AG09309 (cell line): ENCODE results near the gene HIVEP3.

Source experiments
- DNase-seq: peaks from one replicate; pipeline ENCODE4 v3.0.0-alpha.2; 2010; ENCODE audit warnings: low read depth
- H3K4me3 ChIP-seq: 2 replicates; pipeline ENCODE4 v1.5.1; 2011; ENCODE audit warnings: mild to moderate bottlenecking, low read depth, low read length, moderate library complexity; ENCODE audit not compliant: control insufficient read depth
- TF ChIP-seq, protein P1 (sequence below): IDR thresholded peaks from 2 replicates; pipeline ENCODE4 v1.5.1; 2011; ENCODE audit warnings: mild to moderate bottlenecking, low read depth, low read length, inconsistent platforms; ENCODE audit not compliant: insufficient read depth, control insufficient read depth; ENCODE audit errors: missing control alignments

Gene HIVEP3

DNA sequence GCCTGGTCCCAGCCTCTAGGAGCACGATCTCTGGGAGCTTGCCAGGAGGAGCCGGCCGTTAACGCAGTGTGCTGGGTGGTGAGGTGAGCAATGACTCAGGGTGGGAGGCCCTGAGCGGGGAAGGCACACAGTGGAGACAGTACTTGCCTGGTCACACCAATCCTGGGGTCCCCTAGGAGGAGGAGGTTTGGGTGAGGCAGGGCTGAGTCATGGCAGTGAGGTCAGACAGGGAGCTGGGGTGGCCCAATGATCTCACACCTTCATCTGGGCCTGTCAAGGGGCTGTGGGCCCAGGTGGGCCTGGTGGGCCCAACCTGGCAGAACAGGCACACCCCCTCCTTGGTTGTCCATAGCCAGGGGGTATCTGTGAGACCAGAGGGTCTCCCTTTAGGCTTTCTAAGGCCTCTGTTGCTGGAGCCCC, 425.6 kb downstream of the HIVEP3 start:
- no peak for DNase-seq
- TF ChIP-seq, protein P1, sequence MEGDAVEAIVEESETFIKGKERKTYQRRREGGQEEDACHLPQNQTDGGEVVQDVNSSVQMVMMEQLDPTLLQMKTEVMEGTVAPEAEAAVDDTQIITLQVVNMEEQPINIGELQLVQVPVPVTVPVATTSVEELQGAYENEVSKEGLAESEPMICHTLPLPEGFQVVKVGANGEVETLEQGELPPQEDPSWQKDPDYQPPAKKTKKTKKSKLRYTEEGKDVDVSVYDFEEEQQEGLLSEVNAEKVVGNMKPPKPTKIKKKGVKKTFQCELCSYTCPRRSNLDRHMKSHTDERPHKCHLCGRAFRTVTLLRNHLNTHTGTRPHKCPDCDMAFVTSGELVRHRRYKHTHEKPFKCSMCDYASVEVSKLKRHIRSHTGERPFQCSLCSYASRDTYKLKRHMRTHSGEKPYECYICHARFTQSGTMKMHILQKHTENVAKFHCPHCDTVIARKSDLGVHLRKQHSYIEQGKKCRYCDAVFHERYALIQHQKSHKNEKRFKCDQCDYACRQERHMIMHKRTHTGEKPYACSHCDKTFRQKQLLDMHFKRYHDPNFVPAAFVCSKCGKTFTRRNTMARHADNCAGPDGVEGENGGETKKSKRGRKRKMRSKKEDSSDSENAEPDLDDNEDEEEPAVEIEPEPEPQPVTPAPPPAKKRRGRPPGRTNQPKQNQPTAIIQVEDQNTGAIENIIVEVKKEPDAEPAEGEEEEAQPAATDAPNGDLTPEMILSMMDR = no peak
- H3K4me3 ChIP-seq = no peak overlapping the region

DNA sequence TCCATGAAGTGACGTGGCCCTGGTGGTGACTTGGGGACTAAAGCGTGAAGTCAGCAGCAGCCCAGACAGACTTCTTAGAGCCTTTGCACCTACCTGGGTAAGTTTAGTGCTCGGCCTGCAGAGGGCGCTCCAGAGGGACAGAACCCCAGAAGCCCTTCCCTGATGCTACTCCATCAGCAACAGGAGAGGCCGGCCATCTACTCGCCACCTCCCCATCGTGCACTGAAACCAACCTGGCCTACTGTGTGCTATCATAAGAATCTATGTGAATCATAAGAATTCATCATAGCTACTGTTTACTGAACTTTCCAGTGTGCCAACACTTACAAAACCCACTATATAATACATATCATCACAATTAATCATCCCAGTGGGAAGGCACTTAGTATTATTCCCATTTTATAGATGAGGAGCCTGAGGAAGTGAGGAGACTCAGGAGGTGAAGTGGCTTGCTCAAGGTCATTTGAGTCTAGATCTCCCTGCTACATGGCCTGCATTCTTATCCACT, 426.3 kb downstream of the HIVEP3 start:
- no peak for DNase-seq
- no peak overlapping the region for H3K4me3 ChIP-seq
- TF ChIP-seq, protein P1 = peak; percentile 55

DNA sequence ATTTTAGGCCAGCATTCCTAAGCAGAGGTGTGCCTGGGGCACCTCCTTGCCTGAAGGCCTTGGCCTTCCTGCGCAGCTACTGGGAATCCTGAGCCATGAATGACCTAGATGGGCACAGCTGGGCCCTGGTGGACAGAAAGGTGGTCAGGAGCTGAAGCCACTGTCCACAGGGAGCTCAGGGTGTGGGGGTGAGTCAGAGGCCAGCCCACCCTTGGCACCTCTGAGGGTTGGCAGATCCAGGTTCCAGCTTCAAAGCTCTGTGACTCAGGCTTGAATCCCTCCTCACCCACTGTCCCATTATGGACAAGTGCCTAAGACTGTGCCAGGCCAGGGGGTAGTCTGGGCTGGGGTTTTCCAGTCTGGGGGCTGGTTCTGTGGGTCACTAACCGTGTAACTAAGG, 427.8 kb downstream of the HIVEP3 start:
- no peak overlapping the region for H3K4me3 ChIP-seq
- no peak for DNase-seq
- TF ChIP-seq, protein P1 = no peak

DNA sequence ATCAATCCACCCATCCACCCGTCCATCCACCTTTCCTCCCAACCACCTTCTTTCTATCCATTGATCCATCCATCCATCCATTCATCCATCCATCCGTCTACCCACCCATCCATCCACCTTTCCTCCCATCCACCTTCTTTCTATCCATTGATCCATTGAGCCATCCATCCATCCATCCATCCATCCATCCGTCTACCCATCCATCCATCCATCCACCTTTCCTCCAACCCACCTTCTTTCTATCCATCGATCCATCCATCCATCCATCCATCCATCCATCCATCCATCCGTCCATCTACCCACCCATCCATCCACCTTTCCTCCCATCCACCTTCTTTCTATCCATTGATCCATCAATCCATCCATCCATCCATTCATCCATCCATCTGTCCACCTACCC, 429.2 kb downstream of the HIVEP3 start:
- DNase-seq = no peak
- no peak overlapping the region for H3K4me3 ChIP-seq
- TF ChIP-seq, protein P1 = no peak

DNA sequence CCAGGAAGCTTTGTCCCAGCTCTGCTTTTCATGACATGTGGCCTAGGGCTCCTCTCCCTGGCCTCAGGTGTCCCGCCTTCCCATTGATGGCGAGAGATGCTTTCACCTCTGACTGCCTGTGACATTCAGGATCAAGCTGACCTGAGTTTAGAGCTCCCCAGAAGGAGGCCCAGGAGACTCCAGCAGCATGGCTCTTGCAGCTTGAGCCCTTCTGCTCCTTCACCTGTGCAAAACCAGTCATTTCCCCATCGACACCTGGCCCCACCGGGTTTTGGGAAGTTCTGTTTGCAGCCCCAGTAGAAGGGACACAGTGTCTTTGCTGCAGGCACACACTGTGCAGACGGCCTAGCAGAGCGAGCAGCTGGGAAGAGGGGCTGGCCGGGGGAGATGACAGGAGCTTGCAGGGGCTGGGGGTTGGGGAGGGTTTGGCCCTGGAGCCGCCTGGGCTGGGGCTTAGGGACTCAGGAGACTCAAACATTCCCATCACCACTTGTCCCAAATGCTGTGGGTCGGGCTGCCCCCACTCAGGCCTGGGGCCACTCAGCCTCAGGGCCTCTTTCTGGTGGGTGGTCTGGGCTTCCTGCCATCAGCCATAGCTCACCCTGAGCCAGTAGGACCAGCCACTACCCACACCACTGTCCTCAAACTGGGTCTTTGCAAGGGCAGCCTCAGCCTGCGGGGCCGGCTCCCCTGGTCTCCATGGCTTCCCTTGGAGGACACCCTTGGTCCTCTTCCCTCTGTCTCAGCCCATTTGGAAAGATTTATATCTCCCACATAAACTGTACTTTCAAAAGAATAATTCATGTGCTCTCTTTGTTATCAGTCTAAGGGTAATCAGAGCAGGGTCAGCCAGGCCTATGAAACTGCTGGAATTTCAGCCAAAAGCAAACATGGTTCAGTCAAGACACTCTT, 430.4 kb downstream of the HIVEP3 start:
- no peak for DNase-seq
- TF ChIP-seq, protein P1 = no peak

DNA sequence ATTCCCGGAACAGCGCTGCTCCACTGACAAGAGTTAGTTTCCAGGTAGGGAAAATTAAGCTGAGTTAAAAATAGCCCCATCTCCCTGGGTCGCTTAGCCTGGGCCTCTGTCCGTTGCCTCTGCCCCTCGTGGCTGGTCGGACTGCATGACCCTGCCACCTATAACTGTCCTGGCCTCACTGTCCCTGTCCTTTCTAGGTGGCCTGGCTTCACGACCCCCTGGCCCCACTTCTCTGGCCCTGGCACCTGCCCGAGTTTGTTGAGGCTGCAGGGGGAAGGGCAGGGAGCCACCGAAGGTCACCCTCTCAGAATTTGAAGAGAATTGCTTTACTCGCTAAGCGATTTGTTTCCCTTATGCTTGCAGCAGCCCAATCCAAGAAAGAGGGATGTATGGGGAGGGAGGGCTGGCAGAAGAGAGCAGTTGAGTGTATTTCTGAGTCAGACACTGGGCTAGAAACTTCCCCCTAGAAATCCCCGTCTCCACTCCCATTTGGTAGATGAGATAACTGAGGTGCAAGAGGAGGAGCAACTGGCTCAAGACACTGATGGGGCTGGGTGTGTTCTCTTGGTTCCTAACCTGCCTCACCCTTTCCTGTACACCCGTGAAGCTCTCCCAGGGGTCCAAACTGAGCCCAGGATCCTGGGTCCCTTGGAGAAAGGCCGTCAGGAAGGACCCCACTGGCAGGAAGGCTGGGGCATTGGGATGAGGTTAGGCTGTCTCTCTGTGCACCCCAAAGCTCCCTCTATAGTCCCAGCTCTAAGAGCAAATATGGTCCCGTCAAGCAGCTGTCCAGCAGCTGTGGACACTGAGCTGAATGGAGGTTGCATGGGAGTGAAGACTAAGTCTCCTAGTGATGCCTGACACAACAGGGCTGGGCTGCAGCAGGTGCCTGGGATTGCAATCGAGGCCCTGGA, 431.3 kb downstream of the HIVEP3 start:
- no peak overlapping the region for H3K4me3 ChIP-seq
- DNase-seq = no peak
- TF ChIP-seq, protein P1 = no peak

More for the DNA sequence above, 430.4 kb downstream of the HIVEP3 start:
- H3K4me3 ChIP-seq = no peak overlapping the region
